ENCODE results near the gene CST8.

GRCh38 chr20:23477223-23477622, 13.7 kb upstream of the CST8 start:
- TF ChIP-seq CTCF (conservative IDR thresholded peaks at IDR 0.05; ENCODE audit: low read length) (no peak), EZH2phosphoT487 (IDR thresholded peaks at IDR 0.05; ENCODE audit: borderline replicate concordance, low read depth, low read length) (no peak)
